ENCODE data around the gene CARMIL1. TPM values are rescaled to one million over a fixed set of nuclear protein-coding genes. Genes with fewer than 3 reads are reported as not detected.

CARMIL1 gene
- total RNA-seq, 2 donors from 2014 or later, result 3.8 to 7.6 TPM

GRCh38 chr6:25329982-25330381, 50.8 kb downstream of the CARMIL1 start:
- Mint-ChIP-seq H3K36me3 (ENCODE audit: low read depth) (no peaks in the 10 kb centered on the region), H3K4me3 (no peak overlapping the region), H3K9me3 (no peaks in the 10 kb centered on the region), H3K27me3 (no peaks in the 10 kb centered on the region), H3K4me1 (peaks cover 4% of the 10 kb centered on the region), H3K27ac (no peak overlapping the region)
- no peak for ATAC-seq (replicated peaks)

- peaks cover 4% of the 10 kb centered on the region for H3K4me1 Mint-ChIP-seq
- H3K4me3 Mint-ChIP-seq, result no peak overlapping the region
- ATAC-seq (replicated peaks), result no peak
- no peak overlapping the region for H3K27ac Mint-ChIP-seq
- H3K27me3 Mint-ChIP-seq, result no peaks in the 10 kb centered on the region
- no peaks in the 10 kb centered on the region for H3K9me3 Mint-ChIP-seq
- H3K36me3 Mint-ChIP-seq (ENCODE audit: low read depth), result no peaks in the 10 kb centered on the region
These were observed 51.9 kb downstream of the CARMIL1 start for GRCh38 chr6:25330796-25331685.

GRCh38 chr6:25332165-25332564, 53.0 kb downstream of the CARMIL1 start:
- no peaks in the 10 kb centered on the region for H3K36me3 Mint-ChIP-seq (ENCODE audit: low read depth)
- ATAC-seq (replicated peaks), result no peak

GRCh38 chr6:25332655-25333071, 53.5 kb downstream of the CARMIL1 start:
- no peaks in the 10 kb centered on the region for H3K27me3 Mint-ChIP-seq
- no peaks in the 10 kb centered on the region for H3K36me3 Mint-ChIP-seq (ENCODE audit: low read depth)
- H3K27ac Mint-ChIP-seq, result no peak overlapping the region
- ATAC-seq (replicated peaks), result no peak
- no peaks in the 10 kb centered on the region for H3K9me3 Mint-ChIP-seq
- peaks cover 4% of the 10 kb centered on the region for H3K4me1 Mint-ChIP-seq
- H3K4me3 Mint-ChIP-seq, result no peak overlapping the region

More at GRCh38 chr6:25332165-25332564, 53.0 kb downstream of the CARMIL1 start:
- H3K9me3 Mint-ChIP-seq, result no peaks in the 10 kb centered on the region
- H3K27ac Mint-ChIP-seq, result no peak overlapping the region
- no peaks in the 10 kb centered on the region for H3K27me3 Mint-ChIP-seq
- no peak overlapping the region for H3K4me3 Mint-ChIP-seq
- peaks cover 4% of the 10 kb centered on the region for H3K4me1 Mint-ChIP-seq

- peaks cover 4% of the 10 kb centered on the region for H3K4me1 Mint-ChIP-seq
- no peaks in the 10 kb centered on the region for H3K27me3 Mint-ChIP-seq
- no peaks in the 10 kb centered on the region for H3K9me3 Mint-ChIP-seq
- no peak overlapping the region for H3K27ac Mint-ChIP-seq
- ATAC-seq (replicated peaks), result no peak
- H3K4me3 Mint-ChIP-seq, result no peak overlapping the region
- H3K36me3 Mint-ChIP-seq (ENCODE audit: low read depth), result no peaks in the 10 kb centered on the region
These were observed 54.3 kb downstream of the CARMIL1 start for GRCh38 chr6:25333471-25333870.

- no peak overlapping the region for H3K27ac Mint-ChIP-seq
These were observed 55.6 kb downstream of the CARMIL1 start for GRCh38 chr6:25334793-25335192.

GRCh38 chr6:25336996-25337395, 57.8 kb downstream of the CARMIL1 start:
- H3K36me3 Mint-ChIP-seq (ENCODE audit: low read depth), result no peaks in the 10 kb centered on the region
- H3K27me3 Mint-ChIP-seq, result no peaks in the 10 kb centered on the region
- no peaks in the 10 kb centered on the region for H3K9me3 Mint-ChIP-seq
- no peak overlapping the region for H3K27ac Mint-ChIP-seq
- H3K4me1 Mint-ChIP-seq, result peaks cover 4% of the 10 kb centered on the region
- no peak overlapping the region for H3K4me3 Mint-ChIP-seq
- ATAC-seq (replicated peaks), result no peak

More at GRCh38 chr6:25334793-25335192, 55.6 kb downstream of the CARMIL1 start:
- Mint-ChIP-seq H3K9me3 (no peaks in the 10 kb centered on the region), H3K4me1 (peaks cover 4% of the 10 kb centered on the region), H3K4me3 (no peak overlapping the region), H3K27me3 (no peaks in the 10 kb centered on the region), H3K36me3 (ENCODE audit: low read depth) (no peaks in the 10 kb centered on the region)
- ATAC-seq (replicated peaks), result no peak

GRCh38 chr6:25337431-25337830, 58.3 kb downstream of the CARMIL1 start:
- Mint-ChIP-seq H3K4me3 (no peak overlapping the region), H3K9me3 (no peaks in the 10 kb centered on the region), H3K27me3 (no peaks in the 10 kb centered on the region), H3K27ac (no peak overlapping the region), H3K36me3 (ENCODE audit: low read depth) (no peaks in the 10 kb centered on the region), H3K4me1 (peaks cover under 1% of the 10 kb centered on the region)
- ATAC-seq (replicated peaks), result no peak

- Mint-ChIP-seq H3K4me1 (no peaks in the 10 kb centered on the region), H3K27me3 (no peaks in the 10 kb centered on the region), H3K4me3 (no peak overlapping the region), H3K27ac (no peak overlapping the region), H3K9me3 (no peaks in the 10 kb centered on the region), H3K36me3 (ENCODE audit: low read depth) (no peaks in the 10 kb centered on the region)
- ATAC-seq (replicated peaks), result no peak
These were observed 61.4 kb downstream of the CARMIL1 start for GRCh38 chr6:25340431-25341202.

GRCh38 chr6:25341203-25341552, 62.0 kb downstream of the CARMIL1 start:
- Mint-ChIP-seq H3K36me3 (ENCODE audit: low read depth) (no peaks in the 10 kb centered on the region), H3K4me3 (no peak overlapping the region), H3K9me3 (no peaks in the 10 kb centered on the region), H3K27ac (no peak overlapping the region), H3K4me1 (no peaks in the 10 kb centered on the region), H3K27me3 (no peaks in the 10 kb centered on the region)
- ATAC-seq (replicated peaks), result peak; percentile 21

GRCh38 chr6:25341923-25342619, 62.9 kb downstream of the CARMIL1 start:
- no peaks in the 10 kb centered on the region for H3K27me3 Mint-ChIP-seq
- ATAC-seq (replicated peaks), result no peak
- H3K4me1 Mint-ChIP-seq, result no peaks in the 10 kb centered on the region
- no peak overlapping the region for H3K4me3 Mint-ChIP-seq
- H3K27ac Mint-ChIP-seq, result no peak overlapping the region
- H3K9me3 Mint-ChIP-seq, result no peaks in the 10 kb centered on the region
- no peaks in the 10 kb centered on the region for H3K36me3 Mint-ChIP-seq (ENCODE audit: low read depth)

- ATAC-seq (replicated peaks), result no peak
- Mint-ChIP-seq H3K27ac (no peak overlapping the region), H3K9me3 (no peaks in the 10 kb centered on the region), H3K36me3 (ENCODE audit: low read depth) (no peaks in the 10 kb centered on the region), H3K27me3 (no peaks in the 10 kb centered on the region), H3K4me3 (no peak overlapping the region), H3K4me1 (no peaks in the 10 kb centered on the region)
These were observed 63.6 kb downstream of the CARMIL1 start for GRCh38 chr6:25342802-25343201.

- ATAC-seq (replicated peaks), result peak; percentile 46
- no peak overlapping the region for H3K4me3 Mint-ChIP-seq
- no peaks in the 10 kb centered on the region for H3K9me3 Mint-ChIP-seq
- H3K27me3 Mint-ChIP-seq, result no peaks in the 10 kb centered on the region
- H3K27ac Mint-ChIP-seq, result no peak overlapping the region
- H3K36me3 Mint-ChIP-seq (ENCODE audit: low read depth), result no peaks in the 10 kb centered on the region
- H3K4me1 Mint-ChIP-seq, result no peaks in the 10 kb centered on the region
These were observed 64.8 kb downstream of the CARMIL1 start for GRCh38 chr6:25343984-25344383.

GRCh38 chr6:25344827-25345226, 65.7 kb downstream of the CARMIL1 start:
- Mint-ChIP-seq H3K27me3 (no peaks in the 10 kb centered on the region), H3K27ac (no peak overlapping the region), H3K36me3 (ENCODE audit: low read depth) (no peaks in the 10 kb centered on the region), H3K4me1 (no peaks in the 10 kb centered on the region), H3K9me3 (no peaks in the 10 kb centered on the region), H3K4me3 (no peak overlapping the region)
- peak; percentile 16 for ATAC-seq (replicated peaks)

All from activated T-helper 17 cell treated with anti-CD3 and anti-CD28 coated beads, Interleukin-2, amount 50 U/mL, for 72 hours (primary cell).